ENCODE results near the gene MAP4K5.
"Not testable (repeated sequence)": the region's sequence is repeated elsewhere in the genome, so short reads cannot be mapped to it uniquely, and the experiment has no call there.

The MAP4K5 gene

DNA sequence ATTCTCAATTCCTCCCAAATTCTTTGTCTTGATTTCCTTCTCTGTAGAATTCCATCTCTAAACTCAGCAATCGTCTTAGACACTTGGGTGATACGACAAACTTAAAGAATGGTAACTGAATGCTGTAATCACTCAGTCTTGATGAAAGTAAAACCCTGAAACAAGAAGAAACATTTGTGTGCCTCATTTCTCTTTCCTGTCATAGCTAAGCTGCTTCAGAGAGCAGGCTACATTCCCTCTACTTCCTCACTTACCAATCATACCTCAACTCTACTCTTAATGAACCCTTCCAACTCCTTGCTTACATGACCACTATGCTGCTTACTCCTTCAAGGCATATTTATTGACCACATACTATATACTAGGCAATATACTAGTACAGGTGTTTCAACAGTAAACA lies 8.3 kb downstream of the MAP4K5 start:
- no peak for DNase-seq (ENCODE audit: low spot score)
- TF ChIP-seq, protein P1, sequence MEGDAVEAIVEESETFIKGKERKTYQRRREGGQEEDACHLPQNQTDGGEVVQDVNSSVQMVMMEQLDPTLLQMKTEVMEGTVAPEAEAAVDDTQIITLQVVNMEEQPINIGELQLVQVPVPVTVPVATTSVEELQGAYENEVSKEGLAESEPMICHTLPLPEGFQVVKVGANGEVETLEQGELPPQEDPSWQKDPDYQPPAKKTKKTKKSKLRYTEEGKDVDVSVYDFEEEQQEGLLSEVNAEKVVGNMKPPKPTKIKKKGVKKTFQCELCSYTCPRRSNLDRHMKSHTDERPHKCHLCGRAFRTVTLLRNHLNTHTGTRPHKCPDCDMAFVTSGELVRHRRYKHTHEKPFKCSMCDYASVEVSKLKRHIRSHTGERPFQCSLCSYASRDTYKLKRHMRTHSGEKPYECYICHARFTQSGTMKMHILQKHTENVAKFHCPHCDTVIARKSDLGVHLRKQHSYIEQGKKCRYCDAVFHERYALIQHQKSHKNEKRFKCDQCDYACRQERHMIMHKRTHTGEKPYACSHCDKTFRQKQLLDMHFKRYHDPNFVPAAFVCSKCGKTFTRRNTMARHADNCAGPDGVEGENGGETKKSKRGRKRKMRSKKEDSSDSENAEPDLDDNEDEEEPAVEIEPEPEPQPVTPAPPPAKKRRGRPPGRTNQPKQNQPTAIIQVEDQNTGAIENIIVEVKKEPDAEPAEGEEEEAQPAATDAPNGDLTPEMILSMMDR (IDR thresholded peaks at IDR 0.05; ENCODE audit: extremely low read depth, missing control alignments), result no peak

DNA sequence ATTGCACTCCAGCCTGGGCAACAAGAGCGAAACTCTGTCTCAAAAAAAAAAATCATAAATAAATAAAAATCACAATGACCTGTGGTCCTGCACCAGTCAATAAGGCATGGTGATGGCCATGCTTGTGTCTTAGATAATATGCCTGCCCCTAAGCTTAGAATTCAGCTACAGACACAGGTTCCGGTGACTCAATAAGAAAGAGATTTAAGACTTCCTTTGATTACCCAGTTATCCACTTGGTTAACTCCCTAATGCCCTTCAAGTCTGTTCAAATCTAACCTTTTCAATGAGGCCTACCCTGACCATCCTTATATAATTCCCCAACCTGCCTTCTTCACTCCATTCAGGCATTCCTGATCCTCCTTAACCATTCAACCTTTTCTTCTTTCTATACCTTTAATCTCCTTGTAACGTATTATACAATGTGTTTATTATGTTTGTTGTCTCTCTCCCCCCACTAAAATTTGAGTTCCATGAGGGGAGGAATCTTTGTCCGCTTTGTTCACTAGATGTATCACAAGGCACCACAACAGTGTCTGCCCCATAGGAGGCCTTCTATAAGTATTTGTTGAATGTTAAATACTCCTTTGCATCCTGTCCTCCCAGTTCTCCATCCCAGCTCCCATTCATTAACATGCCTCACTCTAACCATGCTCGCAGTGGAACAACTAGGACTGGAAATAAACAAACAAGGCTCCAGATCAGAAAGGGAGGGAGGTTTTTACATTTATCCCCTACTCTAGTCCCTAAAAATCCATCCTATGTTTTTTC lies 8.9 kb downstream of the MAP4K5 start:
- TF ChIP-seq, protein P1 (IDR thresholded peaks at IDR 0.05; ENCODE audit: extremely low read depth, missing control alignments), result no peak
- no peak for DNase-seq (ENCODE audit: low spot score)

DNA sequence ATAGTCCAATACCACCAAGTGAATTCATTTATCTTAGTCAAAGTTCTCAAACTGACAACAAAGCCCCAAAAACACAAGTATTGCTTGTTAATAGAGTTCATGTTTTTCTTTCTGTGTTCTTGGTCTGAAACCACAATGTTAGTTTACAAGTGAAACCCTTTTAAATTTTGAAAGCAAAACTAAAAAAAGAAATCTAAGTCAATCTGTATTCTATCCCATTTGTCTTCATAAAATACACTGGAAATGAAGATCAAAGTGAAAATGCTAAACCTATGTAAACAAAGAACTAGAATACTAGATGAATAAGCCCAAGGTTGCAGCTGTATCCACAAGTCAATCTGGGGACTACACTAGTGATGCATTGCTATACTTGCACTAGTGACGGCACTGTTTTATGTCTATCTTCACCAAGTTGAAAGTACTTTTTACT lies 10.4 kb downstream of the MAP4K5 start:
- DNase-seq (ENCODE audit: low spot score), result peak; percentile 43
- TF ChIP-seq, protein P1 (IDR thresholded peaks at IDR 0.05; ENCODE audit: extremely low read depth, missing control alignments), result no peak

DNA sequence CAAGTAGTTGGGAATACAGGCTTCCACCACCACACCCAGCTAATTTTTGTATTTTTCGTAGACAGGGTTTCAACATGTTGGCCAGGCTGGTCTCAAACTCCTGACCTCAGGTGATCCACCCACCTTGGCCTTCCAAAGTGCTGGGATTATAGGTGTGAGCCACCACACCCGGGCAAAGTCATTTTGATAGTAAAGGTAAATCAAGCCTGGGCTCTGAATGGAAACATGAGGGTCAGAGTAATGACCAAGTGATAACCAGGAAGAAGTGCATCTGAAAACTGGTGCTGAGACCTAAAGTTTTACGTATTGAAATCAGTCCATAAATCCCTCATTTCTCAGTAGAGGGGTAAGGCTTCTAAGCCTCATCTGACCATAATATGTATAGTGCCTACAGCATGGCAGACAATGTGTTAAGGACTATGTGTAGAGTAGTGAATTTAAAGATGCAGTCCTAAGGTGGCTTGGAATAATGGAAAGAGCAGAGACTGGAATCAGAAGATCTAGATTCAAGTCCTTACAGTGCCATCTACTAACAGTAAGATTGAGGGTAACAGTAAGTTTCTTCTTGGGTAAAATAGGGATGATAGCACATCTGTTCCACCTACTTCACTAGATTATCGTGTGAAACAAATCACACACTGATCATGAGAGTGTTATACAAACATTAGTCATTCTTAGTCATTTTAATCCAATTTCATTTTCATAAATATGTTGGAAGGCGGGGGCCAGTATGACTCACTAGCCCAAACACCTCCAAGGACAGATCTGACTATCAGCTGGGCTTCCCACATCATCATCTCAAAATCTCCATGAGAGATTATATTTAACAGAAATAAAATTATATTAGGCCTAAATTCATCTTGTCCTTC lies 11.2 kb downstream of the MAP4K5 start:
- TF ChIP-seq, protein P1 (IDR thresholded peaks at IDR 0.05; ENCODE audit: extremely low read depth, missing control alignments), result no peak
- DNase-seq (ENCODE audit: low spot score), result peak; percentile 51

DNA sequence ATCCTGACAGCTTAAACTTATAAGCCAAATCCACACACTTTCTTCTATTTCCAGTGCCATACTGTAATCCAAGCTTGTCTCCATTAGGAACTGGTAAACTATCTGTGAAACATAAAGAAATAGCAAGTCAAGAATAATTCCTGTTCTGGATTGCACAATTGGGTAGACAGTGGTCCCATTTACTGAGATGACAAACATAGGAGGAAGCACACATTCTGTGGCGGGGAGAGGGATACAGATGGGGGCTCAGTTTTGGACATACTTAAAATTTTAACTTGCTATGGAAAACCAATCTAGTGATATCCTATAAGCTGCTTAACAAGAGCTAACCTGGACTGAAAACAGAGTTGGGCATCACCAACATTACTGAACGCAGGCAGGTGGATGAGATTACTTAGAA lies 16.3 kb downstream of the MAP4K5 start:
- no peak for DNase-seq (ENCODE audit: low spot score)
- TF ChIP-seq, protein P1 (IDR thresholded peaks at IDR 0.05; ENCODE audit: extremely low read depth, missing control alignments), result no peak

DNA sequence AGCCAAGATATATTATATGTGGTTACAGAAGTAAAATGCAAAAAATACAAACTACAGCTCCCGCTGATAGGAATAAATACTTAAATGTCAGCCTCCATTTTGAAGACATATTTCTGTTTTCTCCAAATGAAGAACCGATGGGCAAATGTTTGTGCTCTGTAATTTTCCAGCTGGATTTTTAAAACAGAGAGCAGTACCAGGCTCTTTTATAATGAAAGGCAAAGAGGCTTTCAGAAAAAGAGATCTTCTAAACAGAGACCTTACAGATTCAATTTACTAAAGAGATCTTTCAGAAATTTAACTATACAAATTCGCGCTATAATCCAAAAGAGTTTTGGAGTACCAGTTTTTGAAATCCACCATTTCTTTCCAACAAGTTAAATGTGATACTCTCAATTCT lies 19.9 kb downstream of the MAP4K5 start:
- DNase-seq (ENCODE audit: low spot score), result no peak
- TF ChIP-seq, protein P1 (IDR thresholded peaks at IDR 0.05; ENCODE audit: extremely low read depth, missing control alignments), result no peak

DNA sequence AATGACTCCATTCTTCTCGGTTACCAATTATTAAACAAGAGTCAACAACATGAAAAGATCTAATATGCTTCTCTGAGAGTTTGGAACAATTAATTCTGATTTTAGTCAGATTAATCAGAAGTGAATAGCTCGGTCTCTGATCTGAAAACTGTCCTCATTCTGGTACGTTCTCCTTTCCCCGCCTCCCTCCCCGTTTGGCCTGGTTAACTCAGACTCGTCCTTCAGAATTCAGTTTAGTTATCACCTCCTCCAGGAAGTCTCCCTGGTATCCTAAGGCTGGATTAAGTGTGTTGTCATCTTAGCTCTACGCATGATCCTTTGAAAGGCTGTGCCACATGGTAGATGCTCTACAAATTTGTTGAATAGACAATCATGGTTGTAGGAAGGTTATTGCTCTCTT lies 22.2 kb downstream of the MAP4K5 start:
- DNase-seq (ENCODE audit: low spot score), result no peak
- TF ChIP-seq, protein P1 (IDR thresholded peaks at IDR 0.05; ENCODE audit: extremely low read depth, missing control alignments), result no peak

DNA sequence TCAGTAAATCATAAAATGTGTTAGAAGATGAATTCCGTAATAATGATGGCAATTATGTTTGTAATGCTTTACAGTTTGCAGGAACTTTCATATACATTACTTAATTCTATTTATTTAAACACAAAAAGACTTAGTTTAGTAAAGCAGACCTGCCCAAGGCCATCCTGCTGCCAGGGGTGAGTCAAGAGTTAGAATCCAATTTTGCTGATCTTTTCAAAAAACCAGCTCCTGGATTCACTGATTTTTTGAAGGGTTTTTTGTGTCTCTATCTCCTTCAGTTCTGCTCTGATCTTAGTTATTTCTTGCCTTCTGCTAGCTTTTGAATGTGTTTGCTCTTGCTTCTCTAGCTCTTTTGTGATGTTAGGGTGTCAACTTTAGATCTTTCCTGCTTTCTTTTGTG lies 25.3 kb downstream of the MAP4K5 start:
- DNase-seq (ENCODE audit: low spot score), result not testable (repeated sequence)

Data from GM20000 (cell line).